Central memory CD8-positive, alpha-beta T cell (primary cell): ENCODE results near the gene USP6NL.

ENCODE experiments used
- ATAC-seq: fragments of 150-1000 bp; cut with Tn5 transposase; replicated peaks from 2 replicates; pipeline ENCODE4 v1.10.0; 2022; ENCODE audit warnings: mild to moderate bottlenecking, moderate FRiP score, moderate number of reproducible peaks; ENCODE audit not compliant: poor library complexity, severe bottlenecking; ENCODE audit errors: extremely low read depth
- DNase-seq, 2 donors: peaks; one replicate each; pipeline ENCODE4 v3.0.0; 2021; ENCODE audit warnings: low spot score in 2 of 2
- H3K27ac Mint-ChIP-seq: one replicate; pipeline ENCODE4 v1.8.0; 2022; ENCODE audit warnings: low read depth, mild to moderate bottlenecking, moderate library complexity, mixed read lengths
- H3K27me3 Mint-ChIP-seq: one replicate; pipeline ENCODE4 v1.8.0; 2022; ENCODE audit warnings: mixed read lengths
- H3K36me3 Mint-ChIP-seq: one replicate; pipeline ENCODE4 v1.8.0; 2022; ENCODE audit warnings: mild to moderate bottlenecking, moderate library complexity, mixed read lengths; ENCODE audit not compliant: insufficient read depth
- H3K4me1 Mint-ChIP-seq: one replicate; pipeline ENCODE4 v1.8.0; 2022; ENCODE audit warnings: mixed read lengths
- H3K4me3 Mint-ChIP-seq: one replicate; pipeline ENCODE4 v1.8.0; 2022; ENCODE audit warnings: mild to moderate bottlenecking, moderate library complexity, mixed read lengths
- H3K9me3 Mint-ChIP-seq: one replicate; pipeline ENCODE4 v1.8.0; 2022; ENCODE audit warnings: mixed read lengths

USP6NL gene

GRCh38 chr10:11611248-11612020 lies at the start of gene USP6NL:
Gene USP6NL, minus strand, starts transcription at chr10:11611650. Its CDS starts 14,016 bp downstream, at chr10:11597634.
- Mint-ChIP-seq H3K4me1 (peaks cover 21% of the 10 kb centered on the region), H3K27ac (peak within 1 kb of the TSS; percentile 62), H3K36me3 (peaks cover 6% of the 10 kb centered on the region), H3K4me3 (peak within 1 kb of the TSS; percentile 86), H3K9me3 (no peaks in the 10 kb centered on the region), H3K27me3 (peaks cover 19% of the 10 kb centered on the region)
- peak; percentile 22 to 26 for DNase-seq
- ATAC-seq = peak; percentile 50

- peaks cover 39% of the 10 kb centered on the region for H3K27me3 Mint-ChIP-seq
- H3K4me3 Mint-ChIP-seq = no peak overlapping the region
- H3K36me3 Mint-ChIP-seq = no peaks in the 10 kb centered on the region
- no peaks in the 10 kb centered on the region for H3K9me3 Mint-ChIP-seq
- ATAC-seq (no peak), DNase-seq (no peak)
- peaks cover 10% of the 10 kb centered on the region for H3K4me1 Mint-ChIP-seq
- no peak overlapping the region for H3K27ac Mint-ChIP-seq
Measured at GRCh38 chr10:11658801-11659368, 47.4 kb upstream of the USP6NL start.

GRCh38 chr10:11655836-11656235 lies 44.4 kb upstream of the USP6NL start:
- Mint-ChIP-seq H3K27me3 (peaks cover 36% of the 10 kb centered on the region), H3K9me3 (no peaks in the 10 kb centered on the region), H3K27ac (no peak overlapping the region), H3K36me3 (no peaks in the 10 kb centered on the region), H3K4me1 (no peaks in the 10 kb centered on the region), H3K4me3 (no peak overlapping the region)
- no peak for DNase-seq
- ATAC-seq = no peak

- no peak overlapping the region for H3K4me3 Mint-ChIP-seq
- ATAC-seq (no peak), DNase-seq (no peak)
- no peaks in the 10 kb centered on the region for H3K9me3 Mint-ChIP-seq
- no peak overlapping the region for H3K27ac Mint-ChIP-seq
- H3K4me1 Mint-ChIP-seq = no peaks in the 10 kb centered on the region
- H3K36me3 Mint-ChIP-seq = no peaks in the 10 kb centered on the region
- peaks cover 30% of the 10 kb centered on the region for H3K27me3 Mint-ChIP-seq
Measured at GRCh38 chr10:11654659-11655058, 43.2 kb upstream of the USP6NL start.

- H3K4me1 Mint-ChIP-seq = no peaks in the 10 kb centered on the region
- H3K9me3 Mint-ChIP-seq = no peaks in the 10 kb centered on the region
- ATAC-seq (no peak), DNase-seq (no peak)
- H3K36me3 Mint-ChIP-seq = no peaks in the 10 kb centered on the region
- no peak overlapping the region for H3K27ac Mint-ChIP-seq
- H3K4me3 Mint-ChIP-seq = no peak overlapping the region
- H3K27me3 Mint-ChIP-seq = peaks cover 32% of the 10 kb centered on the region
Measured at GRCh38 chr10:11653758-11654471, 42.5 kb upstream of the USP6NL start.

- Mint-ChIP-seq H3K4me3 (no peak overlapping the region), H3K4me1 (no peaks in the 10 kb centered on the region), H3K27me3 (peaks cover 33% of the 10 kb centered on the region), H3K27ac (no peak overlapping the region), H3K36me3 (no peaks in the 10 kb centered on the region), H3K9me3 (no peaks in the 10 kb centered on the region)
- ATAC-seq = no peak
- DNase-seq = no peak
Measured at GRCh38 chr10:11647676-11648075, 36.2 kb upstream of the USP6NL start.

GRCh38 chr10:11646450-11646849 lies 35.0 kb upstream of the USP6NL start:
- no peaks in the 10 kb centered on the region for H3K4me1 Mint-ChIP-seq
- DNase-seq (no peak), ATAC-seq (no peak)
- H3K27me3 Mint-ChIP-seq = peaks cover 40% of the 10 kb centered on the region
- no peaks in the 10 kb centered on the region for H3K9me3 Mint-ChIP-seq
- no peak overlapping the region for H3K27ac Mint-ChIP-seq
- H3K4me3 Mint-ChIP-seq = no peak overlapping the region
- no peaks in the 10 kb centered on the region for H3K36me3 Mint-ChIP-seq

- Mint-ChIP-seq H3K4me3 (no peak overlapping the region), H3K27ac (no peak overlapping the region), H3K36me3 (no peaks in the 10 kb centered on the region), H3K9me3 (no peaks in the 10 kb centered on the region), H3K4me1 (no peaks in the 10 kb centered on the region), H3K27me3 (peaks cover 39% of the 10 kb centered on the region)
- no peak for DNase-seq
- no peak for ATAC-seq
Measured at GRCh38 chr10:11643039-11643438, 31.6 kb upstream of the USP6NL start.

GRCh38 chr10:11642566-11642965 lies 31.1 kb upstream of the USP6NL start:
- no peaks in the 10 kb centered on the region for H3K36me3 Mint-ChIP-seq
- no peak overlapping the region for H3K27ac Mint-ChIP-seq
- peaks cover 39% of the 10 kb centered on the region for H3K27me3 Mint-ChIP-seq
- DNase-seq = no peak
- ATAC-seq = no peak
- H3K9me3 Mint-ChIP-seq = no peaks in the 10 kb centered on the region
- H3K4me3 Mint-ChIP-seq = no peak overlapping the region
- no peaks in the 10 kb centered on the region for H3K4me1 Mint-ChIP-seq

- H3K27ac Mint-ChIP-seq = no peak overlapping the region
- H3K4me1 Mint-ChIP-seq = no peaks in the 10 kb centered on the region
- DNase-seq (no peak), ATAC-seq (no peak)
- peaks cover 63% of the 10 kb centered on the region for H3K27me3 Mint-ChIP-seq
- no peaks in the 10 kb centered on the region for H3K36me3 Mint-ChIP-seq
- H3K4me3 Mint-ChIP-seq = no peak overlapping the region
- no peaks in the 10 kb centered on the region for H3K9me3 Mint-ChIP-seq
Measured at GRCh38 chr10:11639849-11640764, 28.7 kb upstream of the USP6NL start.

- DNase-seq (no peak), ATAC-seq (no peak)
- Mint-ChIP-seq H3K27ac (no peak overlapping the region), H3K9me3 (no peaks in the 10 kb centered on the region), H3K36me3 (no peaks in the 10 kb centered on the region), H3K27me3 (peaks cover 65% of the 10 kb centered on the region), H3K4me1 (no peaks in the 10 kb centered on the region), H3K4me3 (no peak overlapping the region)
Measured at GRCh38 chr10:11639362-11639761, 27.9 kb upstream of the USP6NL start.

- no peak for DNase-seq
- Mint-ChIP-seq H3K4me3 (no peak overlapping the region), H3K4me1 (no peaks in the 10 kb centered on the region), H3K27ac (no peak overlapping the region), H3K9me3 (no peaks in the 10 kb centered on the region), H3K36me3 (no peaks in the 10 kb centered on the region), H3K27me3 (peaks cover 56% of the 10 kb centered on the region)
- ATAC-seq = no peak
Measured at GRCh38 chr10:11638055-11638698, 26.7 kb upstream of the USP6NL start.
